Mesenteric fat pad (tissue), 1 donor: ENCODE results near the gene CELF2. TPM values are rescaled to one million over a fixed set of nuclear protein-coding genes. Genes with fewer than 3 reads are reported as not detected.

Source experiments
- DNase-seq: peaks from one replicate; pipeline ENCODE4 v3.0.0-alpha.2; 2020; ENCODE audit warnings: low spot score
- total RNA-seq: library from RNA; stranded (reverse); fragmentation: NEBNext Ultra II Directional; extraction: Animal tissue kit (Norgen Biotek cat#: 25700); gene quantifications from one replicate; pipeline ENCODE4 v1.2.1, GENCODE V29; 2021
- donor health status: DM: yes; HTN: yes; CAD: no.

CELF2 gene
- total RNA-seq, 1 donor from 2014 or later, result 93.9 TPM

GRCh38 chr10:11242443-11243387, 225.0 kb downstream of the CELF2 start:
- DNase-seq, result no peak

- no peak for DNase-seq
These were observed 226.0 kb downstream of the CELF2 start for GRCh38 chr10:11243425-11244222.

GRCh38 chr10:11245095-11245479, 227.4 kb downstream of the CELF2 start:
- no peak for DNase-seq

GRCh38 chr10:11245510-11245909, 227.8 kb downstream of the CELF2 start:
- no peak for DNase-seq

- no peak for DNase-seq
These were observed 228.4 kb downstream of the CELF2 start for GRCh38 chr10:11245981-11246590.

GRCh38 chr10:11246752-11247467, 229.2 kb downstream of the CELF2 start:
- DNase-seq, result no peak

GRCh38 chr10:11249152-11249807, 231.6 kb downstream of the CELF2 start:
- DNase-seq, result no peak

GRCh38 chr10:11249808-11250195, 232.1 kb downstream of the CELF2 start:
- DNase-seq, result no peak

- DNase-seq, result no peak
These were observed 232.6 kb downstream of the CELF2 start for GRCh38 chr10:11250304-11250703.

- no peak for DNase-seq
These were observed 235.2 kb downstream of the CELF2 start for GRCh38 chr10:11252887-11253286.

- DNase-seq, result no peak
These were observed 235.8 kb downstream of the CELF2 start for GRCh38 chr10:11253385-11254002.

- DNase-seq, result no peak
These were observed 237.5 kb downstream of the CELF2 start for GRCh38 chr10:11255156-11255555.

GRCh38 chr10:11255796-11256444, 238.2 kb downstream of the CELF2 start:
- no peak for DNase-seq

- no peak for DNase-seq
These were observed 239.2 kb downstream of the CELF2 start for GRCh38 chr10:11256896-11257295.

- DNase-seq, result no peak
These were observed 239.9 kb downstream of the CELF2 start for GRCh38 chr10:11257440-11258090.

GRCh38 chr10:11260170-11260569, 242.5 kb downstream of the CELF2 start:
- no peak for DNase-seq

- DNase-seq, result no peak
These were observed 243.5 kb downstream of the CELF2 start for GRCh38 chr10:11261143-11261542.

GRCh38 chr10:11261687-11262493, 244.2 kb downstream of the CELF2 start:
- DNase-seq, result no peak
